SKM-1 (cell line): Measurements from ENCODE around the gene ADIRF.
"Not testable (repeated sequence)": the region's sequence is repeated elsewhere in the genome, so short reads cannot be mapped to it uniquely, and the experiment has no call there.

Experiments used
- DNase-seq: peaks from one replicate; lab custom pipeline; 2025; ENCODE audit not compliant: unreplicated experiment; lab: John Stamatoyannopoulos, UW

Gene ADIRF

GRCh38 chr10:86968271-86968993 lies at the start of gene ADIRF:
Gene ADIRF, plus strand, starts transcription at chr10:86968482. Its CDS starts 63 bp downstream, at chr10:86968545.
- no peak for DNase-seq

- no peak for DNase-seq
These were observed 45.7 kb upstream of the ADIRF start for GRCh38 chr10:86922553-86922961.

- no peak for DNase-seq
These were observed 38.6 kb upstream of the ADIRF start for GRCh38 chr10:86929468-86930380.

GRCh38 chr10:86931872-86932271 lies 36.4 kb upstream of the ADIRF start:
- DNase-seq, result no peak

GRCh38 chr10:86932674-86933073 lies 35.6 kb upstream of the ADIRF start:
- no peak for DNase-seq

- DNase-seq, result not testable (repeated sequence)
These were observed 34.0 kb upstream of the ADIRF start for GRCh38 chr10:86934162-86934711.

GRCh38 chr10:86936661-86937501 lies 31.4 kb upstream of the ADIRF start:
- DNase-seq, result no peak

GRCh38 chr10:86937502-86938154 lies 30.7 kb upstream of the ADIRF start:
- DNase-seq, result no peak

- DNase-seq, result no peak
These were observed 30.0 kb upstream of the ADIRF start for GRCh38 chr10:86938260-86938659.

GRCh38 chr10:86940076-86940475 lies 28.2 kb upstream of the ADIRF start:
- DNase-seq, result not testable (repeated sequence)

GRCh38 chr10:86940677-86941076 lies 27.6 kb upstream of the ADIRF start:
- DNase-seq, result no peak

- no peak for DNase-seq
These were observed 26.9 kb upstream of the ADIRF start for GRCh38 chr10:86941426-86941825.

- no peak for DNase-seq
These were observed 26.3 kb upstream of the ADIRF start for GRCh38 chr10:86941991-86942421.

- DNase-seq, result no peak
These were observed 25.6 kb upstream of the ADIRF start for GRCh38 chr10:86942441-86943315.

- DNase-seq, result no peak
These were observed 24.8 kb upstream of the ADIRF start for GRCh38 chr10:86943316-86944030.

GRCh38 chr10:86944031-86944419 lies 24.3 kb upstream of the ADIRF start:
- DNase-seq, result no peak

- no peak for DNase-seq
These were observed 23.8 kb upstream of the ADIRF start for GRCh38 chr10:86944471-86944870.

- no peak for DNase-seq
These were observed 23.4 kb upstream of the ADIRF start for GRCh38 chr10:86944907-86945306.
